Choroid plexus epithelial cell (primary cell): ENCODE measurements around the gene NWD2.

ENCODE experiments used
- DNase-seq: peaks from one replicate; pipeline ENCODE4 v3.0.0-alpha.2; 2010; ENCODE audit warnings: low read depth
- H3K4me3 ChIP-seq: 2 replicates; pipeline ENCODE4 v1.5.1; 2011; ENCODE audit warnings: low read depth, mild to moderate bottlenecking, control low read depth, low read length, moderate library complexity
- TF ChIP-seq, protein P1 (sequence below): conservative IDR thresholded peaks from 2 replicates; pipeline ENCODE4 v1.5.1; 2011; ENCODE audit warnings: low read depth, mild to moderate bottlenecking, control low read depth, inconsistent platforms, low read length, moderate library complexity

NWD2 gene

GRCh38 chr4:37471971-37472370, 227.4 kb downstream of the NWD2 start:
- TF ChIP-seq, protein P1, sequence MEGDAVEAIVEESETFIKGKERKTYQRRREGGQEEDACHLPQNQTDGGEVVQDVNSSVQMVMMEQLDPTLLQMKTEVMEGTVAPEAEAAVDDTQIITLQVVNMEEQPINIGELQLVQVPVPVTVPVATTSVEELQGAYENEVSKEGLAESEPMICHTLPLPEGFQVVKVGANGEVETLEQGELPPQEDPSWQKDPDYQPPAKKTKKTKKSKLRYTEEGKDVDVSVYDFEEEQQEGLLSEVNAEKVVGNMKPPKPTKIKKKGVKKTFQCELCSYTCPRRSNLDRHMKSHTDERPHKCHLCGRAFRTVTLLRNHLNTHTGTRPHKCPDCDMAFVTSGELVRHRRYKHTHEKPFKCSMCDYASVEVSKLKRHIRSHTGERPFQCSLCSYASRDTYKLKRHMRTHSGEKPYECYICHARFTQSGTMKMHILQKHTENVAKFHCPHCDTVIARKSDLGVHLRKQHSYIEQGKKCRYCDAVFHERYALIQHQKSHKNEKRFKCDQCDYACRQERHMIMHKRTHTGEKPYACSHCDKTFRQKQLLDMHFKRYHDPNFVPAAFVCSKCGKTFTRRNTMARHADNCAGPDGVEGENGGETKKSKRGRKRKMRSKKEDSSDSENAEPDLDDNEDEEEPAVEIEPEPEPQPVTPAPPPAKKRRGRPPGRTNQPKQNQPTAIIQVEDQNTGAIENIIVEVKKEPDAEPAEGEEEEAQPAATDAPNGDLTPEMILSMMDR = no peak
- no peak for DNase-seq
- no peak overlapping the region for H3K4me3 ChIP-seq

- H3K4me3 ChIP-seq = no peak overlapping the region
- TF ChIP-seq, protein P1 = no peak
- no peak for DNase-seq
These were observed 229.3 kb downstream of the NWD2 start for GRCh38 chr4:37473807-37474206.

DNA sequence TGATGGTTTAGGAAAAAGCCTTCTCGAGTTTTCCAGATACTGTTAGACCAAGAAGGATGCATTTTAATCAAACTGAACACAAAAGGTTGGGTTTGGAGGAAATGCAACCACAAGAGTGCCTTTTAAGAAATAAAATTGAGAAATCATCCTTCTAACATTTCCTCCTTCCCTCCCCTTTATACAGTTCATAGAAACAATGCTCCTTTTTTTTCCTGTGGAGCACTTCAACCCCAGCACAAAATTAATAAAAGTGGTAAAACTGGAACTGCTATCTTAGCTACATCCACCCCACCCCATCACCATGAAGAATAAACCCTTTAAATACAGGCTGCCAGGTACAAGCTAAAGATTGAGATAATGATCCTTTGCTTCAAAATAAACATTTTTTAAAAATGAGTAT, 230.5 kb downstream of the NWD2 start:
- no peak overlapping the region for H3K4me3 ChIP-seq
- TF ChIP-seq, protein P1 = no peak
- DNase-seq = no peak

GRCh38 chr4:37475776-37476175, 231.2 kb downstream of the NWD2 start:
- DNase-seq = no peak
- H3K4me3 ChIP-seq = no peak overlapping the region
- TF ChIP-seq, protein P1 = no peak

GRCh38 chr4:37476256-37476655, 231.7 kb downstream of the NWD2 start:
- no peak for DNase-seq
- TF ChIP-seq, protein P1 = no peak
- H3K4me3 ChIP-seq = no peak overlapping the region

DNA sequence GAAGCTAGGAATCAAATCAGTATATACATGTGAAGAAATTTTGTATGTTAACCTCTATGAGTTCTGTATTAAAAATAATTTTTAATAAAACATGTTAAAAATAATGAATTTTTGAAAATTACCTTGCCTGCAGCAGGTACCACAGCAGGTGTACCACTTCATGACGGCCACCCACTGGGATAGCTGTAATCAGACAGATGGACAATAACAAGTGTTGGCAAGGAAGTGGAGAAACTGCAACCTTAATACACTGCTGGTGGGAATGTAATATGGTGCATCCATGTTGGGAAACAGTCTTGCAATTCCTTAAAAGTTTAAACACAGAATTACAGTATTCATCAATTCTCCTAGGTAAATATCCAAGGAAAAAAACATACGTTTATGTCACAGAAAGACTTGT, 232.1 kb downstream of the NWD2 start:
- no peak for DNase-seq
- no peak overlapping the region for H3K4me3 ChIP-seq
- TF ChIP-seq, protein P1 = no peak

DNA sequence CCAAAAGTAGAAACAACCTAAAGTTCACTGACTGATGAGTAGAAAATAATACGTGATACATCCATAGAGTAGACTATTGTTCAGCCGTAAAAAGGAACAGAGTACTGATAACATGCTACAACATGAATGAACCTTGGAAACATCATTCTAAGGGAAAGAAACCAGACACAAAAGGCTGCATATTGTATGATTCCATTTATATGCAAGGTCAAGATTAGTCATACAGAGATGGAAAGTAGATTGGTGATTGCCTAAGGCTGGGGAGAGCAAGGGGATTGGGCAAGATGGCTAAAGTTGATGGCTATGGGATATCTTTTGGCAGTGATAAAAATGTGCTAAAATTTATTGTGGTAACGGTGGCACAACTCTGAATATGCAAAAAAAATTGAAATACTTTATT, 232.6 kb downstream of the NWD2 start:
- DNase-seq = no peak
- H3K4me3 ChIP-seq = no peak overlapping the region
- TF ChIP-seq, protein P1 = no peak
